Islet precursor cell (in vitro differentiated cells): Measurements from ENCODE around the gene NOS3.

Experiments used
- DNase-seq: peaks from one replicate; pipeline ENCODE4 v3.0.0-alpha.2; 2018

The NOS3 gene

DNA sequence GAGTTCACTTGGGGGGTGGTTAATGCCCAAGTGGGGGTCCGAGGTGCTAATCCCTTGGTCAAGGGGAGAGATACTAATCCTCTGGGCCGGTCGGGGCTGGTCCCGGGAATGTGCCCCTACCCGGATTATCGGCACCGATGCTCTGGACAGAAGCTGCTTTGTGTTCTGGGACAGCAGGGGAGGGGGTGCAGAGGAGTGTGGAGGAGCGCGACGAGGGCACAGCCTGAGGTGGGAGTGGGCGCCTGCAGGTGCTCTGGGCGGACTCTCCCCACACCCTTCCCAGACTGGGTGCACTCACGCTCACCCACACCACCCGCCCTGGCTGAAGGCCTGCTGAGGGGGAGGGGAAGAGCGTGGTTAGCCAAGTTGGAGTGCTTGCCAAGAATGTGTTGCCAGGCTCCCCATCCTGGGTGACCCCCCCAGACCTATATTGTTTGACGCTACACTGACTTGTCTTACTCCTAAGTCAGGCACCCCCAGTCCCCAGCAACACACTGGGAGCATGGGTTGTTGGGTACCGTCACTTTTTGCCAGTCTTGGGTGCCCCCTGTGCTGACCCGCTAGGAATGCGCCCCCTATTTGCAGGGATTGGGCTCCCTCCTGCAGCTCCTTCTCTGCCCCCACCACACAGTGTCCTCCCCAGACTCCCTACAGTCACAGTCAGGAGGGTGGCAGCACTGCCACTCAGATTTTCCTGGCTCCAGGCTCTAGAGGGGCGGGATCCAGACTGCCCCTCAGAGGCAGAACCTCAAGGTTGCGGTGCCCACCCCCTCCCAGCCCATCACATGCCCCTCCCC, 69.8 kb downstream of the NOS3 start:
- DNase-seq = no peak

DNA sequence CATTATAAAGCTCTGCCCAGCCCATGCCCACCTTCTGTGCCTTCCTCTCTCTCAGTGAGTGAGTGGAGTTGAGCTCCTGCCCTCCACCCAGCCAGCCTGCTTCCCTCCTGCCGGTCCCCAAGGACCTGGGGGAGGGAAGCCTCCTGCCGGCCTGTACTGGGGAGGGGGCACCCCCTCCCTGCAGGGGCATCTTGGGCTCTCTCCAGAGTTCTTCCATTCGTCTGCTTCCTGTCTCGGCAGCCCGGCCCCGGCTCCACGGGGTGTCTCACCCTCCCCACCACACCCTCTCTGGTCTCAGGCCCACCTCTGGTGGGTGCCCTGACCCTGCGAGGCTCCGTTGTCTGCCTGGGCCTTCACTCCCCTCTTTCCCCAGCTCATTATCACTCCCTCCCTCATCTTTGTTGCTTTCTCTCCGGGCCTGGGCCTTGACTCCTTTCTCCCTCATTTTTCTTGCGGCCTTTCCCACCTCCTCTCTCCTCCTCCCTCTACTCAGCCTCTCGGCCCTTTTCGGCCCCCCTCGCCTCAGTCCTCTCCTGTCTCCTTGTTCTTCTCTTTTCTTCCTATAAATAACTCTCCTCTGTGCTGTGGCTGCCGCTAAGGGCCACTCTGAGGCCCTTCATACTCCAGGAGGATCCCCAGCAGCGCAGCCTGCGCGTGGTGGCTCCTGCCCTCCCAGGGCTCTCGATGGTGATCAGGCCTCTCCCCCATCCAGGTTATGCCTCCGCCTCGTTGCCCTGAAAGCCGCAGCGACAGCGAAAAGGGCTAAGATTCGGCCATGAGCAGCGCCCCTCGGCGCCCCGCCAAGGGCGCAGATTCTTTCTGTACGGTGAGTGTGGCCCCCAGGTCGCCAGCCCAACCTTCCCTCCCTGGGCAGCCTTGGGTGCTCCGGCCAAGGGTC, 70.6 kb downstream of the NOS3 start:
- DNase-seq = no peak

DNA sequence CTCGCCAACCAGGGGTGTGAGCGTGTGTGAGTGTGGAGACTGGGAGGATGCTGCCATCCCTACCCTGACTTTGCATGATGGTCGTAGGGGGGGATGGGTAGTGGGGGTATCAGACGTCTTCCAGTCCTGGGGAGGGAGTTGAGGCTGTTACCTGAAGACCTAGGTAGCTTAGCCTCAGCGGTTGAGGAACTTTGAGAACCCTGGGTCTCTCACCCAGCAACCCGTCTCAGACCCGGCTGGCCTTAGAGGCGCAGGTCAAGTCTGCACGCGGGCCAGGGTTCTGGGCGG, 71.2 kb downstream of the NOS3 start:
- no peak for DNase-seq

DNA sequence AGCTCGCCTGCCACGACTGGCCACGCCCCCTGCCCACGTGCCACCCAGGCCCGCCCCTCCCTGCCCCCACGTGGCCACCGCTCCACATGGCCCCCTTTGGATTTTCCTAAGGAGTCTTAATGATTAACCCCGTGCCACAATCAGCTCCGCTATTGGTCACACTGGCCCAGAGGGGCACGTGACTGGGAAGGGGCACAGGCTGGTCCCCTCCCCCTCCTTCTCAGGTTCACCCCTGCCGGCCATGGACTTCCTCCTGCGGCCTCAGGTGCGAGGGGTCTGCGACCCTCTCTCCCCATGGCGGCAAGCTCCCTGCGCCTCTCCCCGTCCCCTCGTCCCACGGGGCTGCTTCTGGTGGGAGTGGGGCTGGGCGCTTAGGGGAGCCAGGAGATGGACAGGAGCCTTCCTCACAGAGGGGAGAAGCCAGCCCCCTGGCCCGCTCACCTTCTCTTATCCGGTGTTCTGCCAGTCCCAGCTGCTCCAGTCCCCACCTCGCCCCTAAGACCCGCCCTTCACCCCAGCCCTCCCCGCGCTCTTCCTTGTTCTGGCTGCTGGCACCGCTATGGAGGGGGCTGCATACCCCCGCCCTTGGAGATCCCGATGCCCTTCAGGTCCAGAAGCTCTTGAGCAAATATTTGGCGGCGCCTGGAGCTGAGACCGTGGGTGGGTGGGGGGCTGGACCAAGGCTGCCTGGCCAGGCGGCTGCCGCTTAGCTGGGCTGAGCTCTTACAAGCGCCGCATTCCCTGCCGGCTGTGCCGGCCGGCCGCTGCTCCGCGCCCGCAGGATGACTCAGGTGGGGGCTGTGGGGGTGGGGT, 71.8 kb downstream of the NOS3 start:
- peak; percentile 94 for DNase-seq

DNA sequence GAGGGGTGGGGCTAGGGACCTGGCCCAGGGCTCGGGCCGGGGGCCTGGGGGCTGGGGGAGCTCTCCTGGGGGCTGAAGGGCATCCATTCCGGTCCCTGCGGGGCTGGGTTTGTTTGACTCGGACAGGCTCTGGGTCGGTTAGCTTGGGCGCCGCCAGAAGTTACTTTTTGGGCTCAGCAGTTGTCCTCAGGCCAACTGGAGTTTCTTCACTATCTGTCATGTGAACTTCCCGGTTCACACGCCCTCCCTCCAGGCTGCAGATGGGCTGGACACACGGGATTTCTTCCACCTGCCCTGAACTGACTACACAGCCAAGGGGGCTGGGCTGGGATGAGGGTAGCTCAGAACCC, 72.4 kb downstream of the NOS3 start:
- no peak for DNase-seq
